Activated CD8-positive, alpha-beta memory T cell treated with anti-CD3 and anti-CD28 coated beads, Interleukin-2, amount 50 U/mL, for 48 hours (primary cell): Measurements from ENCODE around the gene DPP3.

Experiments used
- DNase-seq: peaks from one replicate; pipeline ENCODE4 v3.0.0-alpha.2; 2020

DPP3 gene

GRCh38 chr11:66464916-66465315 lies 15.3 kb upstream of the DPP3 start:
- DNase-seq, result no peak

DNA sequence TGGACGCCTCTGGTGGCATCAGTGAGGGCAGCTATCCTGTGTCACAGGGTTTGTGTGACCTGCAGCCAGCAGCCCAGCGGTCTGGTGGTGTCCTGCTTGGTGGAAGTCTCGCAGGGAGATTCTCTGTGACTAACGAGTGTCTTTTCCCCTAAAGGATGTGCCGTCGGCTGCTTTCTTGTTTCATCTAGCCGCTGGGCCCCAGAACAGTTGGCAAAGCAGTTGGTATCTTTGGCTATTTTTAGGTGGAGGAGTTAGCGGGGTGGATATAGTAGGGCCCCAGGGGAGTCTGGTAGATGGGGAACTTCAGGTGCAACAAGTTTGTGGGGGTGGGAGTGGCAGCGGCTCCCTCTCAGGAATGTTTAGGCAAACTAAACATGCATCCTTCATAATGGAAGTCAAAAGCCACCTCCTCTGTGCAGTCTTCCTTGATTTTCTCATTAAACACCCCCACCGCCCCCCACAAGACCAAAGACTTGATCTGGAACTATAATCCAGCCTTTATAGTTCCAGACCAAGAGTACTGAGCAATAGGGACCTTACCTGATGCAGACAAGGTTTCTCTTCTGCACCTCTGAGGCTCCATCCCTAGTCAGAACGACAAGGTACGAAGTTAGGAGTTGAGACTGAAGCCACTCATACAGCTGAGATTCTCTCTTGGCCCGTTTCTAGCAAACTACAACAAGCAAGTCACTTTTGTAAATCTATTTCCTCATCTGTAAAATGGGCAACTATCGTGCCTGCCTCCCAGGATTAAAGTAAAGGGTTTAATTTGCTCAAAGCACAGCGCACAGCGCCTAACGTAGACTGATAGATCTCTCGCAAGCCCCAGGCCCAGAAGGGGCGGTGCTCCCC lies 14.6 kb upstream of the DPP3 start:
- DNase-seq, result no peak

- DNase-seq, result peak; percentile 98
Observed at GRCh38 chr11:66466225-66467033, 13.8 kb upstream of the DPP3 start, which contains the start of gene PELI3. TSS of gene PELI3 (plus strand) at chr11:66466905. CDS start at chr11:66468129, 1,224 bp downstream.

DNA sequence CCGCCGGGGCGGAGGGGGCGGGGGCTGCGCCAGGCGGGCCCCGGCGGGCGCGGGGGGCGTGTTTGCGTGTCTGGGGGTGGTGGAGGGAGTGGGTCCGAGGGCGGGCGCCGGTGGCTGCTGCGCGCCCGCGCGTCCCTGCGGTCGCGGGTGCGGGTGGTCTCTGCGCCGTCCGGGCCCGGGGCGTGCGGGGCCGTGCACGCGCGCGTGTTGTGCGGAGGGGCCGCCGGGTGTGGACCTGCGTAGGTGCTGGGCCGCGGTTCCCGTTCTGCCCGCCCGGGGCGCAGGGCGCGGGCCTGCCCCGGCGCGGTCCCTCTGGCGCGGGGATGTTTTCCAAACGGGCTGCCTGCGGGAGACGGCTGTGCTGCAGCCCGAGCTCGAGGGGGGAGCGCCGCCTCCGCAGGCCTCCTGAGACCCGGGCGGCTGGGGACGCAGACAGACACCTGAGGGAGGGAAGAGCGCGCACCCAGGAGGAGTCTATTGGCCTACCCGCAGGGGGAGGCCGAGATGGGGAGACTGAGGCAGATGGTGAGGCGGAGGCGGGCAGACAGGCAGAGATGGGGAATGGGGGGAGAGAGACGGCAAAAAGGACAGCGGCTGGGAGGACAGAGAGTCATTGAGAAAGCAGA lies 13.1 kb upstream of the DPP3 start:
- peak; percentile 76 for DNase-seq

DNA sequence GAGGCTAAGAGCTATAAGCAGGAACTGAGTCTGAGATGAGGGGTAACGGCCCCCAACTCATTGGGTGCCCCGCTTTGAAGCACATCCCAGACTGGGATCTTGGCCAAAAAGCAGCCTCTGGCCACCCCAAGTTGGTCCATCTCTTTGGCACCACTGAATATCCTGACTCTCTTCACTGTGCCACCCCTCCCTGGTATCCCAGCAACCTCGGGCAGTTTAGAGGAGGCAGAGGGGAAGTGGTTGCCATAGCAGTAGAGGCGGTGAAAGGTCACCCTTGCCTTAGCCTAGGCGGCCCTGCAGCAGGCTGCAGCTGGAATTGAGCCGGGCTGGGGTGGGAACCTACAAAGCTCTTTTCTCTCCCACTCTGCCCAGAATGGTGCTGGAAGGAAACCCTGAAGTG lies 12.5 kb upstream of the DPP3 start:
- no peak for DNase-seq

DNA sequence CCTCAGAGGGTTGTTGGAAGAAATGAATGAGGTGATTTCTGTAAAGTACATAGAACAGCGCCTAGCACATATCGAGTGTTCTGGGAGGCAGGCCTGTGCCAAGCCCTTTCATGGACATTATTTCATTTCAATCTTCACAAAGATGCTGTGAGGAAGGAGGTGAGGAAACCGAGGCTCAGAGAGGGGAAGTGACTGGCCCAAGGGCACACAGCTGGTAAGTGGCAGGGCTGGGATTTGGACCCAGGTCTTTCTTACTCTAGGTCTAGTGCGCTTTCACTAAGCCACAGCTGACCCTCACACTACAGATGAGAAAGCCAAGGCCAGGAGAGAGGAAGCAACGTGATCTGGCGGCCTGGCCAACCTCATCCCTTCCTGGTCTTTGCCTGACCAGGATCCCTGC lies 11.5 kb upstream of the DPP3 start:
- DNase-seq, result no peak

DNA sequence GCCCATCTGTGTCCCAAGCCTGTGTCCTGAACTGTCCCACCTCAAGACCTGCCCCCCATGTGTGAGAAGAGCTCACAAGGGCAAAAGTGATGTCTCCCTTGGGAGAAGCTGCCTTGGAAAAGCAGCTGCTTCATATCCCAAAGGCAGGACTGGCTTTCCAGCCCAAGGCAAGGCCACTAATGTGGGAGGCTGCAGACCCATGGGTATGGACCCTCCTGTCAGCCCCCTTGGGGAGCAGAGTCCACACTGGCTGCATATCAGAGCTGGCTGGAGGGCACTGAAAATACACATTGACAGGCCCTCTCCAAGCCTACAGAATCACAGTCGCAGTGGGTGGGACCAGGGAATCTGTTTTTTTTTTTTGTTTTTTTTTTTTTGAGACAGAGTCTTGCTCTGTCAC lies 10.8 kb upstream of the DPP3 start:
- DNase-seq, result no peak

- no peak for DNase-seq
Observed at GRCh38 chr11:66470015-66470414, 10.2 kb upstream of the DPP3 start.

DNA sequence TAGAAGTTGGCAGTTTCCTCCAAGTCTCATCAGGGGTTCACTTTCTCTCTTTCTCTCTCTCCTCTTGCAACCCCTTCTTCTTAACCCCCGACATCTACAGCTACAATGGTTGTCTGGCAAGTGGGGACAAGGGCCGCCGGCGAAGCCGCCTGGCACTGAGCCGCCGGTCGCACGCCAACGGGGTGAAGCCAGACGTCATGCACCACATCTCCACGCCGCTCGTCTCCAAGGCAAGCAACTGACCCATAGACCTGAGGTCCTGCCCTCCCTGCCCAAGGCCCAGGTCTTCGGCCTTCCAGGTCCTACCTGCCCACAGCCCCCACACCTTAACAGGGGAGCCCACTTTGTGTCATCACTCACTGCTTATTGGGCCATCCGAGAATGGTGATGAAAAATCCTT lies 9.1 kb upstream of the DPP3 start:
- no peak for DNase-seq

GRCh38 chr11:66472054-66472453 lies 8.2 kb upstream of the DPP3 start:
- no peak for DNase-seq

DNA sequence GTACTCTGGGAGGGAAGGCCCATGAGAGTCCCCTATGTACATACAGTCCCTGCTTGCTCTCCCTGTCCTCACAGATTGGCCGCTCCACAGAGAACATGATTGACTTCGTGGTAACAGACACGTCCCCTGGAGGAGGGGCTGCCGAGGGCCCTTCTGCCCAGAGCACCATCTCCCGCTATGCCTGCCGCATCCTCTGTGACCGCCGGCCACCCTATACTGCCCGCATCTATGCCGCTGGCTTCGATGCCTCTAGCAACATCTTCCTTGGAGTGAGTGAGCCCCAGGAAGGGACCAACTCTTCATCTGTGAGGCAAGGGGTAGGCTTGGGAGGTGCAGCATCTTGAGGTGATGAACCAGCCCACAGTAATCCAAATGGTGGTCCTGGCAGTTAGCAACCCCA lies 7.1 kb upstream of the DPP3 start:
- no peak for DNase-seq

DNA sequence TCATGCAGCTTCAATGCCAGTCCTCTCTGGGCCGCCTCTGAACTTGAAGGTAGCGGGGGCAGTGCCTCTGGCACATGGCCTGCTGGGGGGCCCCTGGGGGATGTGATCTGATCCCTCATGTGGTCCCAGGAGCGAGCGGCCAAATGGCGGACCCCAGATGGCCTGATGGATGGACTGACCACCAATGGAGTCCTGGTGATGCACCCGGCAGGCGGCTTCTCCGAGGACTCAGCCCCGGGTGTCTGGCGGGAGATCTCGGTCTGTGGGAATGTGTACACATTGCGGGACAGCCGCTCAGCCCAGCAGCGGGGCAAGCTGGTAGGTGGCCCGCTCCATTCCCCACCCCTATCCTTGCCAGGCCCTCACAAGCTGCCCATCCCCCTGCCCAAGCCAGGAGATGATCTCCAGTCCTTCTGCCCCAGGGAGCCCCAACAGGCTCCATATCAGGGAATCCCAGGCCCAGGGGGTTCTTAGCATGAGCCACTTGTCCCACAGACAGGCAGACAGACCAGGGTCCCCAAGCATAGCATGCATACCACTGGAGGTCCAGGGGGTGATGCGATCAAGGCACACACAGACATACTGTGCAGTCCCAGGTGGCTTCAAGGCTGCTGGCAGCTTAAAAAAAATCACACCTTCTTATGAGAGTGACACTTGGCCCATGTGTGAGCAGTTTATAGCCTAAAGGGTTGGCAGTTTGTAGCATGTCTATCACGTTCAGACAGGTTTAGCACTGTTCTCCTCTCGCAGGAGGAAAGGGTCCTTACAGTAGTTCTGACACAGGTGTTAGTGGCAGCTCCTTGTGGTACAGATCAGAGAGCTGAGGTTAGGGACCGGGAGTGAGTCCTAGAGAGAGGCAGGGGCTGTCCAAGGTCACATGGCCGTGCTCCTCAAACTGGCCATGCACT lies 6.4 kb upstream of the DPP3 start:
- no peak for DNase-seq

DNA sequence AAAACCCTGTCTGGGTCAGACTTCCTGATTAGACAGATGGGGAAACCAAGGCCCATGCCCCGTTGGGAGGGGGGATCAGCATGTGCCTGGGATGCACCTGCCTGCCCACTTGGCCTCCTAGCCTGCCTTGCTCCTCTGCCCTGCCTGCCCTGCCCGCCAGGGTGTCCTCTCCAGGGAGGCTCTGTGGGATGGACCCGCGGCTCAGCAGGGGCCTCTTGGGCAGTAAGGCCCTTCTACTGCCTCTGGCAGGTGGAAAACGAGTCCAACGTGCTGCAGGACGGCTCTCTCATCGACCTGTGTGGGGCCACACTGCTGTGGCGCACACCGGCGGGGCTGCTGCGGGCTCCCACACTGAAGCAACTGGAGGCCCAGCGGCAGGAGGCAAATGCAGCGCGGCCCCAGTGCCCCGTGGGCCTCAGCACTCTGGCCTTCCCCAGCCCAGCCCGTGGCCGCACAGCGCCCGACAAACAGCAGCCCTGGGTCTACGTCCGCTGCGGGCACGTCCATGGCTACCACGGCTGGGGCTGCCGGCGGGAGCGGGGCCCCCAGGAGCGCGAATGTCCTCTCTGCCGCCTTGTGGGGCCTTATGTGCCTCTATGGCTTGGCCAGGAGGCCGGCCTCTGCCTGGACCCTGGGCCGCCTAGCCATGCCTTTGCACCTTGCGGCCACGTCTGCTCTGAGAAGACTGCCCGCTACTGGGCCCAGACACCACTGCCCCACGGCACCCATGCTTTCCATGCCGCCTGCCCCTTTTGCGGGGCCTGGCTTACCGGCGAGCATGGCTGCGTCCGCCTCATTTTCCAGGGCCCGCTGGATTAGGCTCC lies 4.7 kb upstream of the DPP3 start:
- DNase-seq, result no peak

DNA sequence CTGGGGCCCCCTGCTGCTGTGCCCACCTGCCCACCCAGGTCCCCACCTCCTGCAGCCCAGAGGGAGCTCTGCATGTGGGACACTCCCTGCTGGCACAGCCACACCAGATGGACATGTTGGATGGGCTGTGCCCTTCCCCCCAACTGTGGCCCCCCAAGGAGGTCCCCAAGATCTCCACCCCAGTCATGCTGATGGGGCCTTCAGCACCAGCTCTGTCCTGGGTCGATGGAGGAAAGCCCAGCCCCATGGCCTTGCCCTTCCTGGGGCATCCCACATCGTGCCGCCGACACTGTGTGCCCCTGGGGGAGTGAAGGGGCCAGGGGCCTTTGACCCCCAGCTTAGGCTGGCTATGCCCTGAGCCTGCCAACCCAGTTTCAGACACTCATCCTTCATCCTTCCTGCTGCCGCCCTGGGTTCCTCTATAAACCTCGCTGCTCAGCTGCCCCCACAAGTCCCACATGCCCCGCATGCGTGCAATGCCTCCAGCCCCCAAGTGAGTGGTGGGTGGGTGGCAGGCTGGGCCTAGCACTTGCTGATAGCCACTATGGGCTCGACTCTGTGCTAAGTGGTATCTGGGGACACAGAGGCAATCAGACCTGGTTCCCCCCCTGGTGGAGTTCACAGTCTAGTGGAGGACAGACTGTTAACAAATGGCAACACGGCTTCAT lies 3.9 kb upstream of the DPP3 start:
- no peak for DNase-seq

- no peak for DNase-seq
Observed at GRCh38 chr11:66476841-66477251, 3.4 kb upstream of the DPP3 start.

DNA sequence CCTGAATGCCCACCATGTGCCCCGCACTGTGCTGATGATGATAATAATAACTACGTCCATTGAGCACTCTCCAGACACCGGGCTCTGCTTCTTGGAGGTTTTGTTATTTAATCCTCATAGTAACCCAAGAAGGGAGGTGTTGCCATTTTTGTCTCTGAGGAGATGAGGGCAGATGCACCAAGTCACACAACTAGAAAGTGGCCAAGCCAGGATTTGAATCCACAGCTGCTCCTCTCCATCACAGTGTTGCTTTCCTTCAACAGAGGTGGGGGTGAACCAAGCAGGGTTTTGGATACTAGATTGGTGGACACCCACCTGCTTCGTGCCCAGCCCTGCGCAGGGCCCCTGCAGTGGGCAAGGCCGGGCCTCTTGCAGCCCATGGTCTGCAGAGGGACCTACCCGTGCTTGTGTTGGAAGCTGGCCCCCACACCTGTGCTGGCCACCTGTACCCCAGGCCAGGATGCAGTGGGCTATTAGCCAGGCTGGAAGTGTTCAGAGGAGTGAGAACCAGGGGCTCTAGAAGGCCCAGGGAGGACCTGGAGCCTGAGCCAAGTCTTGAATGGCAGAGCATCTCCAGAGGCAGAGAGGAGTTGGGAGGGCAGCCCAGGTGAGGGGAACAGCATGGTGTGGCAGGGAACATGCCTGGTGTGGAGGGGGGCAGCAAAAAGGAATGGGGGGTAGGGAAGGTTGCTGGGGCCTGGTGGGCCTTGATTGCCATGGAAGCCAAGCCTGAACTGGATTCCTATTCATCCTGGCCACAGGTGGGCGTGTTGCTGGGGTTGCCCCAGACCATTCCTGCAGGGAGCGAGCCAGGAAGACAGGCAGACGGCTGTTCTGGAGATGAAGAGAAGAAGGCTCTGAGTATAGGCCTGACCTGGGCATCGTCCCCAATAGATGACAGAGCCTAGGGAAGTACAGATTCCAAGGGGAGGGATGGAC lies 2.7 kb upstream of the DPP3 start:
- DNase-seq, result no peak

- DNase-seq, result peak; percentile 66
Observed at GRCh38 chr11:66478729-66479393, 1.4 kb upstream of the DPP3 start.

DNA sequence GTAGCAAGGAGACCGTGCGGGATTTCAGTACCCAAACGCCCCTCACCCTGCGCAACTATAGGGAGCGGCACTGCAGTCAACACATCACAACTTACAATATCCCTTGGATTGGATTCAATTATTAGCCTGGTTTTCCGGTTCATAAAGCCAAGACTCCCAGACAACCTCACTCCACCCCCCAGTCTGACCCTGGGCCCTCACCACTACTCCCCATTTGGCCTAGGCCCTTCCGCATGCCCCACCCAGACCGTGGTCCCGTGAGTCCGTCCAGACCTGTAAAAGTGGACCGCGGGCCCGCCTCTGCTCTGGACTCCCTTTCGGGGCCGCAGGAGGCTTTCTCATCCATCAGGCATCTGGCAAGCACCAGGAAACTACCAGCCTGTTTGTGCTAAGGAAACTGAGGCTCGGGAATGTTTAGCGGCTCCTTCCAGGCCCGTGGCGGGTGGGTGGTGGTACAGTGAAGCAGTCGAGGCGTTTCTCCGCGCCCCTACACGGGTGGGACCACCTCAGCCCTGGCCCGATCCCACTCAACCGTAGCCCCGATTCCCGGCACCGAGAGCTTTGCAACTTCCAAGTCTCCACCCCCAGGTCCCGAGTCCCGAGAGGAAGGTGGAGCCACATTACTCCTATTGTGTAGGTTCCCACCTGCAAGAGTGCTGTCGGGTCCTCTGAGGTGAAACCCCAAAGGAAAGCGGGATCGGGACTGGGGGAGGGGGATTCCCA lies 679 bp upstream of the DPP3 start:
- no peak for DNase-seq
